GM10266 (cell line): ENCODE measurements around the gene SMIM9.
"Not testable (repeated sequence)": the region's sequence is repeated elsewhere in the genome, so short reads cannot be mapped to it uniquely, and the experiment has no call there.

Source experiments
- DNase-seq: peaks from one replicate; pipeline ENCODE4 v3.0.0; 2012; ENCODE audit errors: extremely low spot score
- CTCF ChIP-seq: IDR thresholded peaks from 2 replicates; pipeline ENCODE4 v1.5.1; 2012; ENCODE audit warnings: mild to moderate bottlenecking, low read depth; ENCODE audit not compliant: control insufficient read depth, insufficient read depth; ENCODE audit errors: missing control alignments

Gene SMIM9

GRCh38 chrX:154833746-154834274 is 652 bp downstream of the SMIM9 start:
- TF ChIP-seq CTCF, result no peak
- no peak for DNase-seq

DNA sequence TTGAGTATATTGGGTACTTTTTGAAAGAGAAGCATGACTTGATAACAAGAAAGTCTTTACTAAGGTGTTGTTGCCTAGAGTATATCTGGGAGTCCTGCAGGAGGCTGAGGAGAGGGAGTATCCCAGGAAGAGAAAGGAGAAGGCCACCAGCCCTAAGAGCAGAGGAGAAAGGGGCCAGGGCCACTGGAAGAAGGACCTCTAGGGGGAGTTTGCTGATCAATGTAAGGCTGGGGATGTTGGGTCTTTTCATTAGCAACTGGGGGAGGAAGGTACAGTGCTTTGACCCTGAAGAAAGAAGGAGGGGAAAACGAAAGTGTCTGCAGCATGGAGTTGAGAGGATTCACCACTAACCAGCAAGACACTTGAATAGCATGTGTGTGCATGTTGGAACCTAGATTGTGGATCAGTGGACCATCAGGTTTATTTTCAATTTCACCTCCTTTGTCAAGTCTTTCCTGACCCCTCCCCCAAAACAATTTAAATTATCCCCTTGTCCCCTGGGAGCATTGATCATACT is 4.5 kb downstream of the SMIM9 start:
- TF ChIP-seq CTCF, result no peak
- DNase-seq, result no peak

- no peak for DNase-seq
- no peak for TF ChIP-seq CTCF
Measured at GRCh38 chrX:154829134-154829533, 5.3 kb downstream of the SMIM9 start.

DNA sequence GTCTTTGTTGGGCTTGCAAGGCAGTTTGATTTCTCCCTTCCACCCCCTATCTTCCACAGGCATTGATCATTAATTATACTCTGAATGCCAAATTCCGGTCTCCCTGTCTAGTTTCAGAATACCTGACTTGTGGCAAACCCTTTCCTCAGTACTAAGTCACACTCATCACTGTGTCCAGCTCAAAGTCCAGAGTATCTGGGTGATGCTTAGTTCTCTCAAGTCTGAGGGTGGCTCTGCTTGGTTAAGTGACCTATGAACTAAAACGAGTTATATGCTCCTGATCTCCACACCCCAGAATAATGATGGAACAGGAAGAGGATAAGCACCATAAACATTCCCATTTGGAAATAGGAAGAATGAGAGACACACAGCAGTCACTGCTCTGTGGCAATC is 6.5 kb downstream of the SMIM9 start:
- TF ChIP-seq CTCF, result no peak
- DNase-seq, result no peak

DNA sequence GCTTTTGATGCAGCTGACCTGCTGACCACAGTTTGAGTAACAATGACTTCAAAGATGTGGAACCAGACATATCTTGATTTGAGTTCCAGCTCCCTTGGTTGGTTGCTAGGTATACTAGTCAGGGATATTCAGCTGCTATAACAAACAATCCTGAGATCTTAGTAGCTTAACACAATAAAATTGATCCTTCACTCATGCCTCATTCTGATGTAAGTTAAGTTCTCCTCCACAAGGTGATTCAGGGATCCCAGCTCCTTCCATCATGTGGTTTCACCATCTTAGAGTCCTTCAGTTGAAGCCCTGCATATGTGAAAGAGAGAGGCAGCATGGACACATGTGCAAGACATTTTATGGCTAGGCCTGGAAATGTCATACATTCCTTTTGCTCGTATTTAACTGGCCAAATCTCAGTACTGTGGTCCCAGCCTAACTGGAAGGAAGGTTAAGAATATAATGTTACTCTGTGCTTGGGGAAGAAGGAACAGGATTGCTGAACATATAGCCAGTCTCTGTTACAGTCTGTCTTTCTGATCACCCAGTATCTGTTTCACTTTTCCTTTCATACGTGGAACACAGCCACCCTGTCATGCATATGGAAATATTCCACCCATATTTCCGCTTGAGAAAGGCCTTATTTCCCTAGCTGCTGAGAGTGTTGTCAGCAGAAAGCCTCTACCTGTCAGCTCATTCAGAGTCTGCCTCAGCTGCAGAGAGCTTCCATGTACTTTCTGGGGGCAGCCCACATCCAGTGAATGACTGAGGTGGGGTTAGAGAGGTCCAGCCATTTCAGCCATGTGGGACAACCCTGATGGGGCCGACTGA is 7.1 kb downstream of the SMIM9 start:
- TF ChIP-seq CTCF, result no peak
- peak; percentile 28 for DNase-seq

DNA sequence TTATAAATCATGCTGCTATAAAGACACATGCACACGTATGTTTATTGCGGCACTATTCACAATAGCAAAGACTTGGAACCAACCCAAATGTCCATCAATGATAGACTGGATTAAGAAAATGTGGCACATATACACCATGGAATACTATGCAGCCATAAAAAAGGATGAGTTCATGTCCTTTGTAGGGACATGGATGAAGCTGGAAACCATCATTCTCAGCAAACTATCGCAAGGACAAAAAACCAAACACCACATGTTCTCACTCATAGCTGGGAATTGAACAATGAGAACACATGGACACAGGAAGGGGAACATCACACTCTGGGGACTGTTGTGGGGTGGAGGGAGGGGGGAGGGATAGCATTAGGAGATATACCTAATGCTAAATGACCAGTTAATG is 8.9 kb downstream of the SMIM9 start:
- DNase-seq, result not testable (repeated sequence)

GRCh38 chrX:154824638-154825037 is 9.8 kb downstream of the SMIM9 start:
- TF ChIP-seq CTCF, result no peak
- no peak for DNase-seq
